Measurements from ENCODE around the gene FADS1.

DNA sequence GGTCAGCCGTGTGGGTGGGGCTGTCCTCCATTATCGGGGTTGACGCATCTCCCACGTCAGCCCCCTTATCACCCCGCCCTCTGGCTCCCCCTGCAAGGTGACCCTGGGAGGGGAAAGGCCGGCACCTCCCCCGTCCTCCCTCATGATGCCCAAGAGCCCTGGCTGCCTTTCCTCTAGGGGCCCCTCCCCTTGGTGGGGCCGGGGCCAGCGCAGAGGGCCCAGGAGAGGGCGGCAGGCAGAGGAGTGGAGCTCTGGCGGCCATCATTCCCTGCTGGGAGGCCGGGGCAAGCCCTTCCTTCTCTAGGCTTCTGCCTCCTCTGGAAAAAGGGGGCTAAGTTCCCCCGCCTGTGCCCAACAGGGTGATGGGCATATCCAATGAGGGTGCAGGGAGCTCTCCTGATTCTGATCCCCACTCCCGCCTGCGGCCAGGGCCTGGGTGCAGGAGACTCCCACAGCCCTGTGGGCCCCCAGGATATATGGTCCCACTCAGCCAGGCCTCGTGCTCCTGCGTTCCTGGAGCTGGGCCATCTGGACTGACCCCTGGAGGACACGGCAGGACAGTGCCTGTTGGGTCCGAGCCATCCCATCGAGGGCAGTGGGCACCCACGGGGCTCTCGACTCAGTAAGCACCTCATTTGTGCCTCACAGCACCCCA is 52.1 kb downstream of the FADS1 start:
- TF ChIP-seq, protein P1, sequence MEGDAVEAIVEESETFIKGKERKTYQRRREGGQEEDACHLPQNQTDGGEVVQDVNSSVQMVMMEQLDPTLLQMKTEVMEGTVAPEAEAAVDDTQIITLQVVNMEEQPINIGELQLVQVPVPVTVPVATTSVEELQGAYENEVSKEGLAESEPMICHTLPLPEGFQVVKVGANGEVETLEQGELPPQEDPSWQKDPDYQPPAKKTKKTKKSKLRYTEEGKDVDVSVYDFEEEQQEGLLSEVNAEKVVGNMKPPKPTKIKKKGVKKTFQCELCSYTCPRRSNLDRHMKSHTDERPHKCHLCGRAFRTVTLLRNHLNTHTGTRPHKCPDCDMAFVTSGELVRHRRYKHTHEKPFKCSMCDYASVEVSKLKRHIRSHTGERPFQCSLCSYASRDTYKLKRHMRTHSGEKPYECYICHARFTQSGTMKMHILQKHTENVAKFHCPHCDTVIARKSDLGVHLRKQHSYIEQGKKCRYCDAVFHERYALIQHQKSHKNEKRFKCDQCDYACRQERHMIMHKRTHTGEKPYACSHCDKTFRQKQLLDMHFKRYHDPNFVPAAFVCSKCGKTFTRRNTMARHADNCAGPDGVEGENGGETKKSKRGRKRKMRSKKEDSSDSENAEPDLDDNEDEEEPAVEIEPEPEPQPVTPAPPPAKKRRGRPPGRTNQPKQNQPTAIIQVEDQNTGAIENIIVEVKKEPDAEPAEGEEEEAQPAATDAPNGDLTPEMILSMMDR (IDR thresholded peaks at IDR 0.05; ENCODE audit: extremely low read depth in 1 of 2, insufficient read depth in 1 of 2, low read depth in 1 of 2, low read length in 2 of 2), result no peak
- TF ChIP-seq POLR2A (IDR thresholded peaks at IDR 0.05; ENCODE audit: low read depth, low read length) (no peak), FOS (IDR thresholded peaks at IDR 0.05; ENCODE audit: borderline replicate concordance, insufficient read depth, low read length) (no peak), POLR2AphosphoS5 (IDR thresholded peaks at IDR 0.05; ENCODE audit: insufficient read depth, low read depth, low read length) (no peak), EZH2 (IDR thresholded peaks at IDR 0.05; ENCODE audit: borderline replicate concordance, low read depth, low read length, severe bottlenecking) (no peak), JUN (IDR thresholded peaks at IDR 0.05; ENCODE audit: borderline replicate concordance, insufficient read depth, insufficient read length, low read depth) (no peak)
- TF ChIP-seq, protein P2, sequence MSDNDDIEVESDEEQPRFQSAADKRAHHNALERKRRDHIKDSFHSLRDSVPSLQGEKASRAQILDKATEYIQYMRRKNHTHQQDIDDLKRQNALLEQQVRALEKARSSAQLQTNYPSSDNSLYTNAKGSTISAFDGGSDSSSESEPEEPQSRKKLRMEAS (IDR thresholded peaks at IDR 0.05; ENCODE audit: insufficient read depth, insufficient read length), result no peak

Data from endothelial cell of umbilical vein (primary cell).